GM21529 (cell line): ENCODE measurements around the gene ZNF471.

Source experiments
- ATAC-seq: cut with Tn5 transposase; IDR thresholded peaks from one replicate; pipeline ENCODE4 v1.9.1; 2021; ENCODE audit not compliant: unreplicated experiment

ZNF471 gene

DNA sequence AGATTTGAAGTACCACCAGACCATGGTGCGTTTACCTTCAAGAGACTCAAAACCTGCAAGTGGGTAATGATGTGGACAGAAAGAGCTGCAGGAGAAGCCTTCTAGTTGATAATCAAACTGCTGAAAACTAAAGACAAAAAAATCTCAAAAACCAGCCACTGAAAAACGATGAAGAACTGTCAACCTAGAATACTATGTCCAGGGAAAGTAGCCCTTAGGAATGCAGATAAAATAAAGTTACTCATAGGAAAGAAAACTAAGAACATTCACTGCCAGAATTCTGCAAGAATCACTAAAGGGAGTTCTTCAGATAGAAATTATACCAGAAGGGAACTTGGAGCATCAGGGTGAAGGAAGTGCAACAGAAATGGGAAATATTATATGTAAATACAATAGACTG, 64.9 kb downstream of the ZNF471 start:
- ATAC-seq, result no peak

DNA sequence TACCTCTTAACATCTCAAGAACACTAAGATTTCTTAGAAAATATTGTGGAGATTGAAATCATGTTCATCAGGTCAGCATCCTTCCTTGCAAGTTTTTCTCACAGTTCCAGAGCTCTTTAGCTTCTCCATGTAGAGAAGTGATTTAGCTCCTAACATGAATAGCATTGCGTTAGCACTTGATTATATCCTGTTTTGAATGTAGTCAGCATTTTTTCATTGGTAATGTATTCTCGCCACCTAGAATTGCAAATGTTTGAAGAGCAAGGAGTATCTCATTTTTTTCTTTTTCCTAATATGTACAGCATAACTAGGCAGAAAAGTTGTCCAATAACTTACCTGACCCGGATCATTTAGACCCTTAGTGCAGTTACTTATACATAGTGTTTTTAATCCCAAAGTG, 66.3 kb downstream of the ZNF471 start:
- no peak for ATAC-seq

DNA sequence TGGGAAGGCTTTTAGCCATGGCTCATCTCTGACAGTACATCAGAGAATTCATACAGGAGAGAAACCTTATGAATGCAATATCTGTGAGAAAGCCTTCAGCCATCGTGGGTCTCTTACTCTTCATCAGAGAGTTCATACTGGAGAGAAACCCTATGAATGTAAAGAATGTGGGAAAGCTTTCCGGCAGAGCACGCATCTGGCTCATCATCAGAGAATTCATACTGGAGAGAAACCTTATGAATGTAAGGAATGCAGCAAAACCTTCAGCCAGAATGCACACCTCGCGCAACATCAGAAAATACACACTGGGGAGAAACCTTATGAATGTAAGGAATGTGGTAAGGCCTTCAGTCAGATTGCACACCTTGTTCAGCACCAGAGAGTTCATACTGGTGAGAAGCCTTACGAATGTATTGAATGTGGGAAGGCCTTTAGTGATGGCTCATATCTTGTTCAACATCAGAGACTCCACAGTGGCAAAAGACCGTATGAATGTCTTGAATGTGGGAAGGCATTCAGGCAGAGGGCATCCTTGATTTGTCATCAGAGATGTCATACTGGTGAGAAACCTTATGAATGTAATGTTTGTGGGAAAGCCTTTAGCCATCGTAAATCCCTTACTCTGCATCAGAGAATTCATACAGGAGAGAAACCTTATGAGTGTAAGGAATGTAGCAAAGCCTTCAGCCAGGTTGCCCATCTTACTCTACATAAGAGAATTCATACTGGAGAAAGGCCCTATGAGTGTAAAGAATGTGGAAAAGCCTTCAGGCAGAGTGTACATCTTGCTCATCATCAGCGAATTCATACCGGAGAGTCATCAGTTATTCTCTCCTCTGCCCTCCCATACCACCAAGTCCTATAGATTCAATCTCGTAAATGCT, 70.3 kb downstream of the ZNF471 start:
- ATAC-seq, result no peak
